SK-N-SH treated with all-trans-retinoic acid at 6 μM for 48 hours (cell line): ENCODE results near the gene ZGPAT.

Experiments
- ATAC-seq: fragments of 200-7000 bp; cut with Tn5 transposase; 3 replicates; pipeline ENCODE4 v1.9.1; 2020; ENCODE audit warnings: mild to moderate bottlenecking, moderate library complexity
- ARNTL ChIP-seq: fragments of 450-650 bp; formaldehyde crosslinking; IDR thresholded peaks from 2 replicates; pipeline ENCODE4 v1.5.0; 2020; ENCODE audit warnings: low read depth, mild to moderate bottlenecking, moderate library complexity, borderline replicate concordance
- BACH2 ChIP-seq: fragments of 250-450 bp; sonication (Bioruptor Pico); IDR thresholded peaks from 2 replicates; pipeline ENCODE4 v1.9.0; 2021; ENCODE audit warnings: mild to moderate bottlenecking, borderline replicate concordance
- CREB5 ChIP-seq: fragments of 250-450 bp; sonication (Bioruptor Pico); IDR thresholded peaks from 2 replicates; pipeline ENCODE4 v1.5.1; 2020; ENCODE audit warnings: low read depth, mild to moderate bottlenecking, moderate library complexity
- CSDC2 ChIP-seq: fragments of 250-450 bp; sonication (Bioruptor Pico); IDR thresholded peaks from 2 replicates; pipeline ENCODE4 v1.5.0; 2020; ENCODE audit warnings: mild to moderate bottlenecking, moderate library complexity
- CSRNP3 ChIP-seq: fragments of 250-450 bp; sonication (Bioruptor Pico); IDR thresholded peaks from 2 replicates; pipeline ENCODE4 v1.5.1; 2021; ENCODE audit warnings: mild to moderate bottlenecking, moderate library complexity
- ESRRG ChIP-seq: fragments of 250-450 bp; sonication (Bioruptor Pico); IDR thresholded peaks from 2 replicates; pipeline ENCODE4 v1.6.1; 2021; ENCODE audit warnings: mild to moderate bottlenecking
- GLIS3 ChIP-seq: fragments of 250-450 bp; sonication (Bioruptor Pico); IDR thresholded peaks from 2 replicates; pipeline ENCODE4 v1.5.0; 2020; ENCODE audit warnings: mild to moderate bottlenecking, moderate library complexity
- ISL1 ChIP-seq: fragments of 250-450 bp; sonication (Bioruptor Pico); IDR thresholded peaks from 2 replicates; pipeline ENCODE4 v2.1.2; 2022; ENCODE audit warnings: mild to moderate bottlenecking, moderate library complexity
- OSR1 ChIP-seq: fragments of 250-450 bp; sonication (Bioruptor Pico); IDR thresholded peaks from 2 replicates; pipeline ENCODE4 v1.8.0; 2022; ENCODE audit warnings: moderate library complexity, mild to moderate bottlenecking, inconsistent platforms
- POU6F1 ChIP-seq: fragments of 250-450 bp; sonication (Bioruptor Pico); IDR thresholded peaks from 2 replicates; pipeline ENCODE4 v1.8.0; 2021; ENCODE audit warnings: low read depth, mild to moderate bottlenecking, moderate library complexity, borderline replicate concordance
- PPARA ChIP-seq: fragments of 250-450 bp; sonication (Bioruptor Pico); IDR thresholded peaks from 2 replicates; pipeline ENCODE4 v1.5.0; 2020; ENCODE audit warnings: mild to moderate bottlenecking, borderline replicate concordance
- RARB ChIP-seq: fragments of 250-450 bp; sonication (Bioruptor Pico); IDR thresholded peaks from 2 replicates; pipeline ENCODE4 v1.8.0; 2021; ENCODE audit warnings: mild to moderate bottlenecking, moderate library complexity
- SNAI2 ChIP-seq: fragments of 250-450 bp; sonication (Bioruptor Pico); IDR thresholded peaks from 2 replicates; pipeline ENCODE4 v1.5.0; 2020; ENCODE audit warnings: mild to moderate bottlenecking, moderate library complexity
- TCF4 ChIP-seq: fragments of 250-450 bp; sonication (Bioruptor Pico); IDR thresholded peaks from 2 replicates; pipeline ENCODE4 v1.8.0; 2021; ENCODE audit warnings: mild to moderate bottlenecking, moderate library complexity, borderline replicate concordance
- TOX ChIP-seq: fragments of 250-450 bp; sonication (Bioruptor Pico); IDR thresholded peaks from 2 replicates; pipeline ENCODE4 v1.8.0; 2021; ENCODE audit warnings: mild to moderate bottlenecking, moderate library complexity, borderline replicate concordance
- TSHZ2 ChIP-seq: fragments of 250-450 bp; sonication (Bioruptor Pico); IDR thresholded peaks from 2 replicates; pipeline ENCODE4 v1.5.0; 2020; ENCODE audit warnings: mild to moderate bottlenecking, moderate library complexity
- ZC3H10 ChIP-seq: fragments of 250-450 bp; sonication (Bioruptor Pico); IDR thresholded peaks from 2 replicates; pipeline ENCODE4 v1.5.1; 2021; ENCODE audit warnings: mild to moderate bottlenecking, moderate library complexity
- ZFP3 ChIP-seq: fragments of 250-450 bp; sonication (Bioruptor Pico); IDR thresholded peaks from 2 replicates; pipeline ENCODE4 v1.5.0; 2020; ENCODE audit warnings: mild to moderate bottlenecking, moderate library complexity
- ZNF565 ChIP-seq: fragments of 450-650 bp; formaldehyde crosslinking; conservative IDR thresholded peaks from 2 replicates; pipeline ENCODE4 v1.5.0; 2020; ENCODE audit warnings: low read depth, mild to moderate bottlenecking, moderate library complexity
- ZNF70 ChIP-seq: fragments of 450-650 bp; formaldehyde crosslinking; IDR thresholded peaks from 2 replicates; pipeline ENCODE4 v1.5.0; 2020; ENCODE audit warnings: mild to moderate bottlenecking, moderate library complexity
- ZNF8 ChIP-seq: fragments of 450-650 bp; formaldehyde crosslinking; IDR thresholded peaks from 2 replicates; pipeline ENCODE4 v1.5.0; 2020; ENCODE audit warnings: mild to moderate bottlenecking, moderate library complexity

ZGPAT gene

GRCh38 chr20:63679799-63680305 is 28.0 kb upstream of the ZGPAT start:
- TF ChIP-seq CSRNP3 (CRISPR knock-in tag): no peak
- no peak for TF ChIP-seq POU6F1 (CRISPR knock-in tag)
- TF ChIP-seq CSDC2 (CRISPR knock-in tag): no peak
- no peak for TF ChIP-seq ESRRG (CRISPR knock-in tag)
- TF ChIP-seq CREB5 (CRISPR knock-in tag): no peak
- no peak for TF ChIP-seq TCF4
- no peak for TF ChIP-seq PPARA (CRISPR knock-in tag)
- TF ChIP-seq ISL1: no peak
- TF ChIP-seq ZNF70: no peak
- TF ChIP-seq TSHZ2 (CRISPR knock-in tag): no peak
- TF ChIP-seq TOX (CRISPR knock-in tag): no peak
- TF ChIP-seq BACH2 (CRISPR knock-in tag): no peak
- TF ChIP-seq ZFP3: no peak
- no peak for TF ChIP-seq RARB
- no peak for TF ChIP-seq ZNF8
- no peak for TF ChIP-seq GLIS3 (CRISPR knock-in tag)
- no peak for TF ChIP-seq OSR1
- TF ChIP-seq ZC3H10 (CRISPR knock-in tag): no peak
- no peak for TF ChIP-seq ARNTL (CRISPR knock-in tag)
- no peak for TF ChIP-seq ZNF565 (CRISPR knock-in tag)
- no peak for ATAC-seq

- no peak for TF ChIP-seq TCF4
- TF ChIP-seq BACH2 (CRISPR knock-in tag): no peak
- TF ChIP-seq ZNF565 (CRISPR knock-in tag): no peak
- no peak for TF ChIP-seq SNAI2
- TF ChIP-seq ZNF70: no peak
- no peak for TF ChIP-seq PPARA (CRISPR knock-in tag)
- TF ChIP-seq POU6F1 (CRISPR knock-in tag): no peak
- TF ChIP-seq CSRNP3 (CRISPR knock-in tag): no peak
- ATAC-seq: no peak
Observed at GRCh38 chr20:63680427-63680826, 27.4 kb upstream of the ZGPAT start.
